ENCODE data around the gene AMER3. TPM values are rescaled to one million over a fixed set of nuclear protein-coding genes. Genes with fewer than 3 reads are reported as not detected.

The AMER3 gene
- total RNA-seq, 2 experiments from 2014 or later, result not detected

GRCh38 chr2:130735200-130735599 lies 20.1 kb upstream of the AMER3 start:
- no peak for DNase-seq (ENCODE audit: low spot score)
- ChIA-PET POLR2A (no interaction called here), CTCF (ENCODE audit: unreplicated experiment) (no interaction called here)
- no peaks in the 10 kb centered on the region for H4K20me1 ChIP-seq (ENCODE audit: insufficient read depth, low read length)
- H3K79me2 ChIP-seq (ENCODE audit: insufficient read depth, low read depth, low read length), result no peaks in the 10 kb centered on the region
- no TSS peak for BruUV-seq (replicated peaks)
- H2AFZ ChIP-seq (ENCODE audit: low read length), result no peak overlapping the region
- H3K4me2 ChIP-seq (ENCODE audit: low read length), result no peak overlapping the region
- intact Hi-C loops (cut with micrococcal nuclease; ENCODE audit: unreplicated experiment), result no loop called here
- TF ChIP-seq EZH2phosphoT487 (IDR thresholded peaks at IDR 0.05; ENCODE audit: borderline replicate concordance, low read depth, low read length) (no peak), CTCF (conservative IDR thresholded peaks at IDR 0.05; ENCODE audit: low read length) (no peak)
- H3K9me3 ChIP-seq (ENCODE audit: low read length), result no peaks in the 10 kb centered on the region
- H3K36me3 ChIP-seq (ENCODE audit: insufficient read depth, low read length), result no peaks in the 10 kb centered on the region
- H3K4me1 ChIP-seq (ENCODE audit: insufficient read depth, low read length, poor library complexity, severe bottlenecking), result no peaks in the 10 kb centered on the region
- H3K4me3 ChIP-seq (ENCODE audit: low read depth, low read length, poor library complexity, severe bottlenecking), result no peak overlapping the region
- H3K9me2 ChIP-seq (ENCODE audit: insufficient read depth, low read length), result no peaks in the 10 kb centered on the region
- no peak overlapping the region for H3K27ac ChIP-seq (ENCODE audit: low read depth, low read length, poor library complexity, severe bottlenecking)

- intact Hi-C loops (cut with micrococcal nuclease; ENCODE audit: unreplicated experiment), result no loop called here
- no peak overlapping the region for H3K4me3 ChIP-seq (ENCODE audit: low read depth, low read length, poor library complexity, severe bottlenecking)
- H3K4me2 ChIP-seq (ENCODE audit: low read length), result no peak overlapping the region
- H3K4me1 ChIP-seq (ENCODE audit: insufficient read depth, low read length, poor library complexity, severe bottlenecking), result no peaks in the 10 kb centered on the region
- no peaks in the 10 kb centered on the region for H4K20me1 ChIP-seq (ENCODE audit: insufficient read depth, low read length)
- CTCF ChIA-PET (ENCODE audit: unreplicated experiment), result no interaction called here
- TF ChIP-seq EZH2phosphoT487 (IDR thresholded peaks at IDR 0.05; ENCODE audit: borderline replicate concordance, low read depth, low read length), result no peak
- TF ChIP-seq CTCF (conservative IDR thresholded peaks at IDR 0.05; ENCODE audit: low read length), result no peak
- no TSS peak for BruUV-seq (replicated peaks)
- no peaks in the 10 kb centered on the region for H3K36me3 ChIP-seq (ENCODE audit: insufficient read depth, low read length)
- no peak for DNase-seq (ENCODE audit: low spot score)
- no peak overlapping the region for H2AFZ ChIP-seq (ENCODE audit: low read length)
- no peaks in the 10 kb centered on the region for H3K9me2 ChIP-seq (ENCODE audit: insufficient read depth, low read length)
- no peaks in the 10 kb centered on the region for H3K79me2 ChIP-seq (ENCODE audit: insufficient read depth, low read depth, low read length)
- no peaks in the 10 kb centered on the region for H3K9me3 ChIP-seq (ENCODE audit: low read length)
- no peak overlapping the region for H3K27ac ChIP-seq (ENCODE audit: low read depth, low read length, poor library complexity, severe bottlenecking)
- POLR2A ChIA-PET, result interaction anchor here (0.7 kb wide), 1 partner anchor 10 kb away, joined by 3 read pairs; no protein-coding TSS in a partner anchor
These were observed 18.9 kb upstream of the AMER3 start for GRCh38 chr2:130736487-130736886.

- no peaks in the 10 kb centered on the region for H3K9me3 ChIP-seq (ENCODE audit: low read length)
- TF ChIP-seq CTCF (conservative IDR thresholded peaks at IDR 0.05; ENCODE audit: low read length) (no peak), EZH2phosphoT487 (IDR thresholded peaks at IDR 0.05; ENCODE audit: borderline replicate concordance, low read depth, low read length) (no peak)
- no TSS peak for BruUV-seq (replicated peaks)
- no peak overlapping the region for H3K27ac ChIP-seq (ENCODE audit: low read depth, low read length, poor library complexity, severe bottlenecking)
- H3K4me1 ChIP-seq (ENCODE audit: insufficient read depth, low read length, poor library complexity, severe bottlenecking), result no peaks in the 10 kb centered on the region
- H3K9me2 ChIP-seq (ENCODE audit: insufficient read depth, low read length), result no peaks in the 10 kb centered on the region
- no peak overlapping the region for H3K4me3 ChIP-seq (ENCODE audit: low read depth, low read length, poor library complexity, severe bottlenecking)
- ChIA-PET POLR2A (no interaction called here), CTCF (ENCODE audit: unreplicated experiment) (no interaction called here)
- no peak overlapping the region for H2AFZ ChIP-seq (ENCODE audit: low read length)
- intact Hi-C loops (cut with micrococcal nuclease; ENCODE audit: unreplicated experiment), result no loop called here
- no peaks in the 10 kb centered on the region for H4K20me1 ChIP-seq (ENCODE audit: insufficient read depth, low read length)
- no peaks in the 10 kb centered on the region for H3K36me3 ChIP-seq (ENCODE audit: insufficient read depth, low read length)
- no peaks in the 10 kb centered on the region for H3K79me2 ChIP-seq (ENCODE audit: insufficient read depth, low read depth, low read length)
- DNase-seq (ENCODE audit: low spot score), result no peak
- no peak overlapping the region for H3K4me2 ChIP-seq (ENCODE audit: low read length)
These were observed 17.7 kb upstream of the AMER3 start for GRCh38 chr2:130737592-130737991.

Data from OCI-LY7 (cell line).